ENCODE data around the gene GSK3B.
"Not testable (repeated sequence)": the region's sequence is repeated elsewhere in the genome, so short reads cannot be mapped to it uniquely, and the experiment has no call there.

GSK3B gene

DNA sequence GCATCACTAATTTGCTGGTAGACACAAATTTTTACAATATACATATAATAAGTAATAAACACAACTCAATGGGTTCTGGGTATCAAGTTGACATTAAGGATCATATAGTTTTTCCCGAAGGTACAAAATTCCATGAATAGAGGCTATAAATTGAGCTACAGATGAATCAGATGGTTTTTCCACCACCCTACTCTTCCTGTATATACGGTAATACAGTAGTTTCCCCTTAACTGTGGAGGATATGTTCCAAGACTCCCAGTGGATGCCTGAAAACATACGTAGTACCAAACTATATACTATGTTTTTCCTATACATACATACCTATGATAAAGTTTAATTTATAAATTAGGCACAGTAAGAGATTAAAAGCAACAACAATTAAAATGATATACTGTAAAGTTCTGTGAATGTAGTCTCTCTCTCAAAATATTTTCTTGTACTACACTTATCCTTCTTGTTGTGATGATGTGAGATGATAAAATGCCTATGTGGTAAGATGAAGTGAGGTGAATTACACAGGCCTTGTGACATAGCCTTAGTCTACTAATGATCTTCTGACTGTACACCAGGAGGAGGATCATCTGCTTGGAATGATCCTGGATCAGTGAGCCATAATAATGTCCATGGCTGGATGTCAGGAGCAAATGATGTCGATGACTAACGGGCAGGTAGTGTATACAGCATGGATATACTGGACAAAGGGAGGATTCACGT lies 195.6 kb downstream of the GSK3B start:
- no peak for DNase-seq (ENCODE audit: low spot score)
- TF ChIP-seq, protein P1, sequence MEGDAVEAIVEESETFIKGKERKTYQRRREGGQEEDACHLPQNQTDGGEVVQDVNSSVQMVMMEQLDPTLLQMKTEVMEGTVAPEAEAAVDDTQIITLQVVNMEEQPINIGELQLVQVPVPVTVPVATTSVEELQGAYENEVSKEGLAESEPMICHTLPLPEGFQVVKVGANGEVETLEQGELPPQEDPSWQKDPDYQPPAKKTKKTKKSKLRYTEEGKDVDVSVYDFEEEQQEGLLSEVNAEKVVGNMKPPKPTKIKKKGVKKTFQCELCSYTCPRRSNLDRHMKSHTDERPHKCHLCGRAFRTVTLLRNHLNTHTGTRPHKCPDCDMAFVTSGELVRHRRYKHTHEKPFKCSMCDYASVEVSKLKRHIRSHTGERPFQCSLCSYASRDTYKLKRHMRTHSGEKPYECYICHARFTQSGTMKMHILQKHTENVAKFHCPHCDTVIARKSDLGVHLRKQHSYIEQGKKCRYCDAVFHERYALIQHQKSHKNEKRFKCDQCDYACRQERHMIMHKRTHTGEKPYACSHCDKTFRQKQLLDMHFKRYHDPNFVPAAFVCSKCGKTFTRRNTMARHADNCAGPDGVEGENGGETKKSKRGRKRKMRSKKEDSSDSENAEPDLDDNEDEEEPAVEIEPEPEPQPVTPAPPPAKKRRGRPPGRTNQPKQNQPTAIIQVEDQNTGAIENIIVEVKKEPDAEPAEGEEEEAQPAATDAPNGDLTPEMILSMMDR (IDR thresholded peaks at IDR 0.05) = no peak
- no peak overlapping the region for H3K4me3 ChIP-seq
- no peak overlapping the region for H3K27ac ChIP-seq

DNA sequence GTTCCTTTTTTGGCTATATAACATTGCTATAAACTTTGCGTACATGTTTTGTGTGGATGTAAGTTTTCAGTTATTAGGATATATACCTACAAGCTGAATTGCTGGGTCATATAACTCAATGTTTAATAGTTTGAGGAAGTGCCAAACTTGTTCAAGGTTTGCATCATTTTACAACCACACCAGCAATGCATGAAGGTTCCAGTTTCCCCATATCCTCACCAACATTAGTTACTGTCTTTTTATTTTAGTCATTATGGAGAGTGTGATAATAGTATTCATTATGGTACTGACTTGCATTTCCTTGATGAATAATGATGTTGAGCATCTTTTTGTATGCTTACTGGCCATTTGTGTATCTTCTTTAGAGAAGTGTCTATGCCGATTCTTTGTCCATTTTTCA lies 200.1 kb downstream of the GSK3B start:
- TF ChIP-seq, protein P1 (IDR thresholded peaks at IDR 0.05) = no peak
- DNase-seq (ENCODE audit: low spot score) = no peak

DNA sequence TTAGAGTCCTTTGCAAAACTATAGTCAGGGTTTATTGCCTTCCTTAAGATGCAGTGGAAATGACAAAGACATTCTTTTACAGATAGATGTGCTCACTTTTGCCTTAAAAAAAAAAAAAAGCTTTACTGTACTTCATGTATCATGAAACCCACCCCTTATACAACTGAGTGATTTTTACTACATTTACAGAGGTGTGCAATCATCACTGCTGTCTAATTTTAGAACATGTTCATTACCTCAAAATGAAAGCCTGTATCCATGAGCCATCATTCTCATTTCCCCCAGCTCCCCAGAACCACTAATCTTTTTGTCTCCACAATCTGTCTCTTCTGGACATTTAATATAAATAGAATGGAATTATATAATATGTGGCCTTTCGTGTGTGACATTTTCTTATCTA lies 200.5 kb downstream of the GSK3B start:
- H3K27ac ChIP-seq = no peak overlapping the region
- no peak for DNase-seq (ENCODE audit: low spot score)
- TF ChIP-seq, protein P1 (IDR thresholded peaks at IDR 0.05) = no peak
- H3K4me3 ChIP-seq = no peak overlapping the region

More for the DNA sequence above, 200.1 kb downstream of the GSK3B start:
- H3K27ac ChIP-seq = no peak overlapping the region
- H3K4me3 ChIP-seq = no peak overlapping the region

DNA sequence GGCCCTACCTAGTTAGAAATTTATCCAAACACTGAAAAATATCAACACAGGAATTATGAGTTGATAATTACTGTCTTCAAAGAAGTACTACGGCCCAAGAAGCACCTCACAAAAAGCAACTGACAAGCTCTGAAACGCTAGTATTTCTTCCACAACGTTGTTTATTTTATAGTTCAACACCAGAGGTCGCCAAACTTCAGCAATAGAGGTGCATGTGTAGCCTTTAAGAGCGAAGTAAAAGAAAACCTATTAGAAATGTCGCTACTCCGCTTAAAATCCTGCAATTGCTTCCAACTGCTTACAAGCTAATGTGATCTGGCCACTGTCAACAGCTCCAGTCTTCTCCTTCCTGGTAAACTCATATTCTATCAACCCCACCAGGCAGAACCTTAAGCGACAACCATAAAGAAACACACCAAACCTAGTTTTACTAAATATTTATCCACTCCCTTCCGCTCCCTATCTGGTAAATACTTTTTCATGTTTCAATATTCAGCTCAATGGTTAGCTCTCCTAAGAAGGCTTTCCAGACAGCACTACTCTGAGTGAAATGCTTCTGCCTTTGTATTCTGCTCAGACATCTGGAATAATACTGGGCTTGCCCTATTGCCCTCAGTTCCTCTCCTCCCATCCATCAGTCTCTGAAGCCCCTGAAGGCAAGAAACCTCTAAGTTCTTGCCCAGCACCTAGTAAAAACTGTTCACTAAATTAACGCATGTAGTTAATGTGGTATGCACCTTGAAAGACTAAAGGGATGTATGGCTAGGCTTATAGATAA lies 202.1 kb downstream of the GSK3B start:
- Histone ChIP-seq H3K27ac (no peak overlapping the region), H3K4me3 (no peak overlapping the region)
- DNase-seq (ENCODE audit: low spot score) = no peak
- TF ChIP-seq, protein P1 (IDR thresholded peaks at IDR 0.05) = peak; percentile 47

DNA sequence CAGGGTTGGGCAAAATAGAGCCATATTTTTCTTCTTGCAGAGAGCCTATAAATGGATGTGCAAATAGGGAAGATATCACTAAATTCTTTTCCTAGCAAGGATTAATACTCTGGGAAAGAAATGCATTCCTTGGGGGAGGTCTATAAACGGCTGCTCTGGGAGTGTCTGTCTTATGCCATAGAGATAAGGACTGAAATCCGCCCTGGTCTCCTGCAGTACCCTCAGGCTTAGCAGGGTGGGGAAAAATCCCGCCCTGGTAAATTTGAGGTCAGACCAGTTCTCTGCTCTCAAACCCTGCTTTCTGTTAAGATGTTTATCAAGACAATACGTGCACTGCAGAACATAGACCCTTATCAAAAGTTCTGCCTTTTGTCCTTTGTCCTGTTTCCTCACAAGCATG lies 205.6 kb downstream of the GSK3B start:
- DNase-seq (ENCODE audit: low spot score); H3K4me3 ChIP-seq; H3K27ac ChIP-seq: not testable (repeated sequence)

DNA sequence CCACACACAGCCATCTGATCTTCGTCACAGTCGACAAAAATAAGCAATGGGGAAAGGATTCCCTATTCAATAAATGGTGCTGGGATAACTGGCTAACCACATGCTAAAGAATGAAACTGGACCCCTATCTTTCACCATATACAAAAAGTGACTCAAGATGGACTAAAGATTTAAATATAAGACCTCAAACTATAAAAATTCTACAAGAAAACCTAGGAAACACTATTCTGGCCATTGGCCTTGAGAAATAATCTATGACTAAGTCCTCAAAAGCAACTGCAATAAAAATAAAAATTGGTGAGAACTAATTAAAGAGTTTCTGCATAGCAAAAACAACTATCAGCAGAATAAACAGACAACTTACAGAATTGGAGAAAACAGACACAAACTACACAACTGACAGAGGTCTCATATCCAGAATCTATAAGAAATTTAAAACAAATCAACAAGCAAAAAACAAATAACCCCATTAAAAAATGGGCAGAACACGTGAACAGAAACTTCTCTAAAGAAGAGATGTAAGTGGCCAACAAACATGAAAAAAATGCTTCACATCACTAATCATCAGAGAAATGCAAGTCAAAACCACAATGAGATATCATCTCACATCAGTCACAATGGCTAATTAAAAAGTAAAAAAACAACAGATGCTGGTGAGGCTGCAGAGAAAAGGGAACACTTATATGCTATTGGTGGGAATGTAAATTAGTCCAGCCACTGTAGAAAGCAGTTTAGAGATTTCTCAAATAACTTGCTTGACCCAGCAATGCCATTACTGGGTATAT lies 208.3 kb downstream of the GSK3B start:
- H3K27ac ChIP-seq = no peak overlapping the region
- no peak for DNase-seq (ENCODE audit: low spot score)
- no peak overlapping the region for H3K4me3 ChIP-seq
- TF ChIP-seq, protein P1 (IDR thresholded peaks at IDR 0.05) = no peak

DNA sequence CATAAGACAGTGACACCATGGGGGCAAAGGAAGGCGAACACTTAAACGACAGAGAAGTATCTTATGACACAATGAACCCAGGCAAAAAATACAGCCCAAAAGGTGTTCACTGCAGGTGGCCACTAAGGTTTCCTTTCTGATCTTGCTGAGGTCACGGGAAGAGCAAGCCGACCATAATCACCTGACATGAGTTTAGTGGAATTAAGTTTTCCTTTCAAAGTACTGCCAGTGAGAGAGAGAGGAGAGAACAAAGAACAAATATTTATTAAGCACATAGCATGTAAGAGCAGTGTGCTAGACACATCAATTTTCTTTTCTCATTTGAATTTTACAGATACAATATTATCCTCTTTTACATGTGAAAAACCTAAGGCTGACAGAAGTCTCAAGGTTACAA lies 210.1 kb downstream of the GSK3B start:
- TF ChIP-seq, protein P1 (IDR thresholded peaks at IDR 0.05) = no peak
- Histone ChIP-seq H3K4me3 (no peak overlapping the region), H3K27ac (no peak overlapping the region)
- DNase-seq (ENCODE audit: low spot score) = no peak

Measured in coronary artery (tissue), 2 donors.